Body of pancreas (tissue), 4 donors: ENCODE results near the gene EGFL7. TPM values are rescaled to one million over a fixed set of nuclear protein-coding genes. Genes with fewer than 3 reads are reported as not detected.
"Not testable (repeated sequence)": the region's sequence is repeated elsewhere in the genome, so short reads cannot be mapped to it uniquely, and the experiment has no call there.

Experiments used
- ATAC-seq: fragments of 150-250 bp; one replicate; pipeline ENCODE4 v1.9.1; 2016
- DNase-seq, 4 donors: peaks; one replicate each; pipeline ENCODE4 v3.0.0-alpha.2; 2019
- H3K27ac ChIP-seq, 4 donors: fragments of 200-600 bp; sonication (generic); 1 replicate in 3 of 4; 2 replicates in 1 of 4; pipeline versions ENCODE4 v1.5.1 to v1.6.1; 2016 to 2019; ENCODE audit warnings: mild to moderate bottlenecking in 1 of 4, mixed read lengths in 1 of 4, moderate library complexity in 1 of 4
- H3K27me3 ChIP-seq, 2 donors: fragments of 200-600 bp; sonication (generic); one replicate each; pipeline ENCODE4 v1.6.0; 2016; ENCODE audit warnings: mild to moderate bottlenecking in 1 of 2
- H3K36me3 ChIP-seq, 2 donors: fragments of 200-600 bp; sonication (generic); replicated peaks in 1 of 2; 2 replicates each; pipeline ENCODE4 v1.5.1; 2016; ENCODE audit warnings: low read depth in 2 of 2; ENCODE audit not compliant: insufficient read depth in 1 of 2
- H3K4me1 ChIP-seq: fragments of 200-600 bp; sonication (generic); one replicate; pipeline ENCODE4 v1.6.0; 2016
- H3K4me3 ChIP-seq, 2 donors: fragments of 200-600 bp; sonication (generic); 1 replicate in 1 of 2; 2 replicates in 1 of 2; pipeline ENCODE4 v1.5.1; 2016 to 2019
- H3K9me3 ChIP-seq, 3 donors: fragments of 200-600 bp; sonication (generic); 1 replicate in 2 of 3; 2 replicates in 1 of 3; pipeline ENCODE4 v1.5.1; 2016
- CTCF ChIP-seq, 7 experiments: fragments of 450-650 bp in 4 of 7; fragments of 200-600 bp in 3 of 7; sonication (generic) in 3 of 7; IDR thresholded peaks; one replicate each; pipeline ENCODE4 v1.5.1; 2016 to 2019; ENCODE audit warnings: antibody characterized with exemption in 7 of 7
- POLR2A ChIP-seq, 3 donors: fragments of 450-650 bp; IDR thresholded peaks; one replicate each; pipeline ENCODE4 v1.6.1; 2016; ENCODE audit warnings: antibody characterized with exemption in 3 of 3, mild to moderate bottlenecking in 2 of 3
- WGBS, 2 donors: methylation state at CpG; one replicate each; pipeline ENCODE4 v1.1.5; 2017; 5-methylcytosine and 5-hydroxymethylcytosine counted together
- intact Hi-C: fragments of 100-400 bp; cut with DNase I; formaldehyde crosslinking; loops from one replicate; pipeline ENCODE4 v1.15.1; 2023
- total RNA-seq, 2 donors: library from RNA; depleted of rRNA; stranded (reverse); fragments of >200 nt; gene quantifications; one replicate each; pipeline ENCODE4 v1.1.0, GENCODE V29; 2016

The EGFL7 gene
- total RNA-seq, 2 donors from 2014 or later: 14.8 to 47.0 TPM

GRCh38 chr9:136707849-136708517 lies 45.3 kb downstream of the EGFL7 start:
- Histone ChIP-seq H3K9me3 (no peaks in the 10 kb centered on the region), H3K4me3 (no peak overlapping the region), H3K27ac (no peak overlapping the region), H3K27me3 (no peaks in the 10 kb centered on the region), H3K4me1 (peaks cover 17% of the 10 kb centered on the region), H3K36me3 (no peaks in the 10 kb centered on the region)
- DNase-seq (no peak), ATAC-seq (no peak)
- intact Hi-C loops: no loop called here
- no peak for TF ChIP-seq CTCF (IDR thresholded peaks at IDR 0.05)
- TF ChIP-seq POLR2A (IDR thresholded peaks at IDR 0.05): no peak
- 86 to 88% methylated on average over 21 of the region's 22 CpGs for WGBS, 2 donors

- TF ChIP-seq CTCF (IDR thresholded peaks at IDR 0.05) (no peak), POLR2A (IDR thresholded peaks at IDR 0.05) (no peak)
- Histone ChIP-seq H3K4me3 (no peak overlapping the region), H3K27ac (no peak overlapping the region), H3K9me3 (no peaks in the 10 kb centered on the region), H3K36me3 (no peaks in the 10 kb centered on the region), H3K27me3 (no peaks in the 10 kb centered on the region), H3K4me1 (peaks cover 23% of the 10 kb centered on the region)
- no peak for DNase-seq
- 91 to 93% methylated on average over 20 to 23 of the region's 24 CpGs for WGBS, 2 donors
- no peak for ATAC-seq
- intact Hi-C loops: no loop called here
Observed at GRCh38 chr9:136709454-136710109, 46.9 kb downstream of the EGFL7 start.

- Histone ChIP-seq H3K9me3 (no peaks in the 10 kb centered on the region), H3K27ac (no peak overlapping the region), H3K4me1 (peaks cover 23% of the 10 kb centered on the region), H3K36me3 (no peaks in the 10 kb centered on the region), H3K27me3 (no peaks in the 10 kb centered on the region), H3K4me3 (no peak overlapping the region)
- no peak for ATAC-seq
- intact Hi-C loops: no loop called here
- DNase-seq: no peak
- 92 to 94% methylated on average over 6 to 7 of the region's 7 CpGs for WGBS, 2 donors
- no peak for TF ChIP-seq POLR2A (IDR thresholded peaks at IDR 0.05)
- no peak for TF ChIP-seq CTCF (IDR thresholded peaks at IDR 0.05)
Observed at GRCh38 chr9:136710543-136710942, 47.8 kb downstream of the EGFL7 start.

- H3K4me3 ChIP-seq, H3K27me3 ChIP-seq, H3K27ac ChIP-seq, H3K9me3 ChIP-seq, intact Hi-C loops, H3K36me3 ChIP-seq: not testable (repeated sequence)
- WGBS, 2 donors: 40 to 45% methylated on average over 4 of the region's 4 CpGs
- ATAC-seq (peak; percentile 18), DNase-seq (peak in 2 of 4 donors; percentile 29 to 40)
- H3K4me1 ChIP-seq: peaks cover 23% of the 10 kb centered on the region
Observed at GRCh38 chr9:136711219-136711648, 48.5 kb downstream of the EGFL7 start.

GRCh38 chr9:136711751-136712689 lies 49.3 kb downstream of the EGFL7 start, which contains the start of gene DIPK1B:
TSS of gene DIPK1B (plus strand) at chr9:136712572. CDS start at chr9:136712666, 94 bp downstream.
- DNase-seq (peak in 2 of 4 donors; percentile 45 to 46), ATAC-seq (peak; percentile 30)
- TF ChIP-seq POLR2A (IDR thresholded peaks at IDR 0.05) (no peak), CTCF (IDR thresholded peaks at IDR 0.05) (no peak)
- 0 to 1% methylated on average over 6 to 104 of the region's 119 CpGs for WGBS, 2 donors
- intact Hi-C loops: no loop called here
- Histone ChIP-seq H3K36me3 (no peaks in the 10 kb centered on the region), H3K4me1 (peaks cover 23% of the 10 kb centered on the region), H3K9me3 (no peaks in the 10 kb centered on the region), H3K27ac (peak within 1 kb of the TSS in 2 of 4 donors; percentile 26 to 28), H3K4me3 (peak within 1 kb of the TSS; percentile 28 to 41), H3K27me3 (no peaks in the 10 kb centered on the region)
